GM19467 (cell line): ENCODE results near the gene RTN4.
"Not testable (repeated sequence)": the region's sequence is repeated elsewhere in the genome, so short reads cannot be mapped to it uniquely, and the experiment has no call there.

Experiments
- ATAC-seq: cut with Tn5 transposase; IDR thresholded peaks from one replicate; pipeline ENCODE4 v1.9.1; 2021; ENCODE audit warnings: mild to moderate bottlenecking, moderate library complexity; ENCODE audit not compliant: unreplicated experiment

Gene RTN4

DNA sequence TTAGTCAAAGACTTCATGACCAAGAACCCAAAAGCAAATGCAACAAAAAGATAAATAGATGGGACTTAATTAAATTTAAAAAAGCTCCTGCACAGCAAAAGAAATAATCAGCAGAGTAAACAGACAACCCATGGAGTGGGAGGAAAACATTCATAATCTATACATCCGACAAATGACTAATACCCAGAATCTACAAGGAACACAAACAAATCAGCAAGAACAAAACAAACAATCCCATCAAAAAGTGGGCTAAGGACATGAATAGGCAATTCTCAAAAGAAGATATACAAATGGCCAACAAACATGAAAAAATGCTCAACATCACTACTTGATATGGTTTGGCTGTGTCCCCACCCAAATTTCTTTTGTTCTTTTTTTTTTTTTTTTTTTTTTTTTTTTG lies 25.8 kb upstream of the RTN4 start:
- ATAC-seq, result not testable (repeated sequence)

DNA sequence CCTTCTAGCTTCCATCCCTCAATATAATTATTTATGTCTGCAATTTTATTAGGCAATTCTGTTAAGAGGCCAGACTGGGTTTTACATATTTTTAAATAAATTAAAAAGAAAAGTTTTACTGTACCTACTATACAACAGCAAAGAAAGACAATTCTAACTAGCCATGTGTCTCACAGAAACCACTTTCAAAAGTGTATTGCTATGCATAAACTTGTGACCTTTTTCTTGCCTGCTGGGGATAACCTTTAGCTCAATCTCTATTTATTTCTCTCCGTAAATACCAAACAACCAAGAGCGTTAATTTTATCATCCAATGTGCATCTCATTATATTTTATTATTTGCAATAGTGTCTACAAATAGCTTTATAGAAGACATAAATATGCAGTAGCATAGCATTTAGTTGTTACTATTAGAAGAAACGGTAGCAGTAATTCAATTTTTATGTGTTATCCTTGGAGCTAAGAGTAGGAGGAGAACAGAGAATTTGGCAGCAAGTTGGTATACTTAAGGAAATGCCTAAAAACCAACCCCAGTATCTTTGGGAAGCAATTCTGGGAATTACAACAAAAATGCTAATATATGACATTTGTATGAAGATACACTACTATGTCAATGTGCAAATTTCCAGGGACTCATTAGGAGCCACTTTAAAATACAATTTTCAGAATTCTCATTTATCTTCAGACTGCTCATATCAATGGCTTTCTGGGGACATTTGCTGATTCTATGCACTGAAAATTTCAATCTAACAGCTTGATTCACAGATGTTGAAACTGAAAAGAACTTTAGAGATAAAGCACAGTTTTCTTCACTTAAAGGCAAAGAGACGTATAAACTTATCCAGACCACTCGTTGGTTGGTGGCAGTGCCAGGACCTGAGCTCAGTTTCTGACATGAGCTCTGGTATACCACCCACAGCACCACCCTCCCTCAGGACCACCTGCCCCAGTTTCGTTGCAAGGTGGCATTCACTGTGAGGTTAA lies 23.0 kb upstream of the RTN4 start:
- no peak for ATAC-seq

DNA sequence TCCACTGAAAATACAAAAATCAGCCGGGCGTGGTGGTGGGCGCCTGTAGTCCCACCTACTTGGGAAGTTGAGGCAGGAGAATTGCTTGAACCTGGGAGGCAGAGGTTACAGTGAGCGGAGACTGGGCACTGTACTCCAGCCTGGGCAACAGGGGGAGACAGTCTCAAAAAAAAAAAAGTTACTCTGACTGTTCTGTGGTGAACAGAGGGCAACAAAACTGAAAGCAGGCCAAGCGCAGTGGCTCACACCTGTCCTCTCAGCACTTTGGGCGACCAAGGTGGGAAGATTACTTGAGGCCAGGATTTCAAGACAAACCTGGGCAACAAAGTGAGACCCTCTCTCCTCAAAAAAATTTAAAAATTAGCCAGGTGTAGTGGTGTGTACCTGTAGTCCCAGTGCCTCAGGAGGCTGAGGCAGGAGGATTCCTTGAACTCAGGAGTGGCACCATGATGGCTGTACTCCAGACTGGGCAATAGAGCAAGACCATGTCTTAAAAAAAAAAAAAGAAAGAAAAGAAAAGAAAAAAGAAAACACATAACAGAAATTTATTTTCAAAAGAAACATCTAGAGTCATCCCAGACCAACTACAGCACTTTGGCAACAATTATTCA lies 13.6 kb upstream of the RTN4 start:
- no peak for ATAC-seq

DNA sequence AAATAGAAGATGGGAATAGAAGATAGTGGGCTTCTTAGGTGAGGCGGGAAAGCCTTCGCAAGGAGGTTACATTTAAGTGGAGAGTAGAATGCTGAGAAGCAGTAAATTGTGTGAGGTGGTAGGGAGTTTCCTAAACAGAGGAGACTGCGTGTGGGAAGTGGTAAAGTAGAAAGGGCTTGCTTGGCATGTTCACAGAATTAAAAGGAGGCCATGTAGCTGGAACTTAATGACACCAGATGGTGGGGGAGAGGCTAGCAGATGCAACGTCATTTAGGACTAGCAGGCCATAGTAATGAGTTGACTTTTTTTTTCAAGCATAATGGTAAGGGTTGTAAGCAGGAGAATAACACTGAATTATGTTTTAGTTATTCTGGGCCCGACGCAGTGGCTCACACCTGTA lies 13.0 kb upstream of the RTN4 start:
- ATAC-seq, result no peak

DNA sequence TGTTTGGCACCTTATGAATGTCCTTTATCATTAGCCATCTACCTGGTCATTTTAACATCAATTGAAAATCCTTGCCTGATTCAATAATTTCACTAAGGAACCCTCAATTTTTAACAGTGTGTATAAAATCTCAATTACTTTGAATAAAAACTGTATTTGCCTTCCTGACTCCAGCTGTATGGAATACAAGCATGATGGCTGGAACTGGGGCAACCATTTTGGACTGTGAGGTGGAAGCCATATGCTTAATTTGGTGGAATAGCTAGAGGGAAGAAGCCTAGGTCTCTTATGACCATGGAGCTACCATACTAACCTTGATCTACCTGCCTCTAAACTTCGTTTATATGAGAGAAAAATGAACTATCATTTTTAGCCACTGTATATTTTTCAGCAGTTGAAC lies 12.5 kb upstream of the RTN4 start:
- ATAC-seq, result no peak

DNA sequence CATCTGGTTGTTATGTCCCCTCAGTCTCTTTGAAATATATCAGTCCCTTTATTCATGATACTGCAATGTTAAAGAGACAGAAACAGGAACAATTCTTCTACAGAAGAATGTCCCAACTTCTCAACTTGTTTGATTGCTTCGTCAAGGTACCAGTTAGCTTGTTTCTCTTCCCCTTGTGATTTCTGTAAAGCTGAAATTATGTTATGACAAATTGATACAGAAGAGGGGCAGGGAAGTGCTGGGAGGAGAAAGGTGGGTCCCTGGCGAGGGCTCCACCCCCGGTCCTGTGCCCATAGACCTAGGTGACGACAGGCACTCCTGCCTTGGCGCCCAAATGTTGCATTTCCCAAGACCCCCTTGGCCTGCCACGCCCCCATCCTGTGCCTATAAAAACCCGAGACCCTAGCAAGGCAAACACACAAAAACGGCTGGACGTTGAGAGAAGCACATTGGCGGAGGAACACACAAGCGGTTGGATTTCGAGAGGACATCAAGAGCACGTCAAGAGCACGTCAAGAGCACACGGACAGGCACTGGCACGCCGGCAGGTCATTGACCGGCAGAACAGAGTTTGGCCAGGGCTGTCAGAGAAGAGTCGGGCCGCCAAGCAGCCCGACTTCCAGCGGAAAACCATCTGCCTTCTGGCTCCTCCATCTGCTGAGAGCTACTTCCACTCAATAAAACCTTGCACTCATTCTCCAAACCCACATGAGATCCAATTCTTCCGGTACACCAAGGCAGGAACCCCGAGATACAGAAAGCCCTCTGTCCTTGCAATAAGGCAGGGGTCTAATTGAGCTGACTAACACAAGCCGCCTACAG lies 11.5 kb upstream of the RTN4 start:
- ATAC-seq, result no peak

DNA sequence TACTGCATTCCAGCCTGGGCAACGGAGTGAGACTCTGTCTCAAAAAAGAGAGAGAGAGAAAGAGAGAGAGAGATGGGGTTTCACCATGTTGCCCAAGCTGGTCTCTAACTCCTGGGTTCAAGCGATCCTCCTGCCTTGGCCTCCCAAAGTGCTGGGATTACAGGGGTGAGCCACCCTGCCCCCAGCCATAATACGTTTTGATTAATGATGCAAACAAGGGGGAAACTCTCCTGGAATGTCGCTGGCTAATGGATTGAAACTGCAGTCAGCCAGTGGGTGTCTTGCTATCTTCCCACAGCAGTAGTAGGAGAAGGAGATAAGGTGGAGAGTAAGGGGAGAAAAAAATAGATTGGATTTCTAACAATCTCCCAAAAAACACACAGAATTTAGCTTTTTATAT lies 9.5 kb upstream of the RTN4 start:
- no peak for ATAC-seq

DNA sequence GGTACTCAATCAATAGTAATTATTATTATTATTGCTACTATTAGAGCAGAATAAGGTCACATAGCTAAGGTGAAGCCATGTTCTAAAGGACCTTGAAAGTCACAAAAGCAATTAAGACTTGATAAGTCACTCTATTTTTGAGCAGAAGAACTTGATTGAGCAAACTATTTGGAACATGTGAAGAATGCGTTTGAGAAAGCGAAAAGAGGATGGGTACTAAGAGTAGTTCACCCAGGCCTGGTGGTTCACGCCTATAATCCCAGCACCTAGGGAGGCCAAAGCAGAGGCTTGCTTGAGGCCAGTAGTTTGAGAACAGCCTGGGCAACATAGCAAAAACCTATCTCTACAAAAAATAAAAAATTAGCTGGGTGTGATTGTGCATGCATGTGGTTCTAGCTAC lies 7.2 kb upstream of the RTN4 start:
- no peak for ATAC-seq

DNA sequence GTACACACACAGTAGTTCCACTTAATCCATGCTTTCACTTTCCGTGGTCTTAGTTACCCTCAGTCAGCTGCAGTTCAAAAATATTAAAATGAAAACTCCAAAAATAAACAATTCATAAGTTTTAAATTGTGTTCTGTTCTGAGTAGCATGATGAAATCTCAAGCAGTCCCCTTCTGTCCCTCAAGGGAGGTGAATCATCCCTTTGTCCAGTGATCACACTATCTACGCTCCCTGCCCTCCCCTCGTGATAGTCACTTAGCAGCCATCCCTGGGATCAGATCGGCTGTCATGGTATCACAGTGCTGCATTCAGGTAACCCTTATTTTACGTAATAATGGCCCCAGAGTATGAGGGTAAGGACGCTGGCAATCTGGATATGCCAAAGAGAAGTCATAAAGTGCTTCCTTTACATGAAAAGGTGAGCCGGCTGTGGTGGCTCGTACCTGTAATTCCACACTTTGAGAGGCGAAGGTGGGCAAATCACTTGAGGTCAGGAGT lies 5.8 kb upstream of the RTN4 start:
- no peak for ATAC-seq

DNA sequence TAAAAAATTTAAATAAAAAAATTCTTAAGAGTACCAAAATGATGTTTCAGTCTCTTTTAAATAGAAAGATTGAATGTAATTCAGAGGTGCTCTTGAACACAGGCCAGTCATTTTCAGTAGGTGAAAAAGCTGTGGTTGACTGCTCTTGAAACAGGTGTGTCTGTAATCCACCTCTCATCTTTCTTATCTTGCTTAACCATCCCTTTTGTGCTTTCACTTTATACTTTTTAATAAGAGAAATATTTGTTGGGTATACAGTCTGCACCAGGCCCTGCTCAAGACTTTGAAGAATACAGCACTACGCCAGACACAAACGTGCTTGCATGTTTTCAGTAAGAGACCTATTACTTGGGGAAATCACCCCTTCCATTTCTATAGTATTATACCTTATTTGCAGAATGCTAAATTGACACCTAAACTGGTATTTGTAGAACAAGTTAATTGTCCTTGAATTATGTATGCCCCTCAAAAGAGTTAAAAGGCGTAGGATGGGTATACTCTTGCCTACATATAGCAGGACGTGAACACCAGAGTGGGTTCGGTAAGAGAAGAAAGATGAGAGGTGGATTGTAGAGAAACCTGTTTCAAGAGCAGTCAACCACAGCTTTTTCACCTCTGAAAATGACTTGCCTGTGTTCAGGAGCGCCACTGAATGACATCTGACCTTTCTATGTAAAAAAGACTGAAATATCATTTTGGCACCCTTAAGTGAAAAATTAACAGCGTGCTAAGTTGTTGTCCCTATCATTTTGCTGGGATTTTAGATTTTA lies 4.0 kb upstream of the RTN4 start:
- peak; percentile 23 for ATAC-seq

DNA sequence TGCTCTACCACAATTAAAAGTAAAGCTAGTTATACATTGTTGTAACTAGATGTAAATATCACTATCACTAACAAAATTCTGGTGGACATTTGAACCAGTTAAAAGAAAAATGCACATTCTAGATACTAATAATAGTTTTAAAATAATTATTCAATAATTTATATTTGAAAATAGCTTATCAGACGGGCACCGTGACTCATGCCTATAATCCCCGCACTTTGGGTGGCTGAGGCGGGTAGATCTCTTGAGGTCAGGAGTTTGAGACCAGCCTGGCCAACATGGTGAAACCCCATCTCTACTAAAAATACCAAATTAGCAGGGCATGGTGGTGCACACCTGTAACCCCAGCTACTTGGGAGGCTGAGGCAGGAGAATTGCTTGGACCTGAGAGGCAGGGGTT lies 3.0 kb upstream of the RTN4 start:
- ATAC-seq, result not testable (repeated sequence)

DNA sequence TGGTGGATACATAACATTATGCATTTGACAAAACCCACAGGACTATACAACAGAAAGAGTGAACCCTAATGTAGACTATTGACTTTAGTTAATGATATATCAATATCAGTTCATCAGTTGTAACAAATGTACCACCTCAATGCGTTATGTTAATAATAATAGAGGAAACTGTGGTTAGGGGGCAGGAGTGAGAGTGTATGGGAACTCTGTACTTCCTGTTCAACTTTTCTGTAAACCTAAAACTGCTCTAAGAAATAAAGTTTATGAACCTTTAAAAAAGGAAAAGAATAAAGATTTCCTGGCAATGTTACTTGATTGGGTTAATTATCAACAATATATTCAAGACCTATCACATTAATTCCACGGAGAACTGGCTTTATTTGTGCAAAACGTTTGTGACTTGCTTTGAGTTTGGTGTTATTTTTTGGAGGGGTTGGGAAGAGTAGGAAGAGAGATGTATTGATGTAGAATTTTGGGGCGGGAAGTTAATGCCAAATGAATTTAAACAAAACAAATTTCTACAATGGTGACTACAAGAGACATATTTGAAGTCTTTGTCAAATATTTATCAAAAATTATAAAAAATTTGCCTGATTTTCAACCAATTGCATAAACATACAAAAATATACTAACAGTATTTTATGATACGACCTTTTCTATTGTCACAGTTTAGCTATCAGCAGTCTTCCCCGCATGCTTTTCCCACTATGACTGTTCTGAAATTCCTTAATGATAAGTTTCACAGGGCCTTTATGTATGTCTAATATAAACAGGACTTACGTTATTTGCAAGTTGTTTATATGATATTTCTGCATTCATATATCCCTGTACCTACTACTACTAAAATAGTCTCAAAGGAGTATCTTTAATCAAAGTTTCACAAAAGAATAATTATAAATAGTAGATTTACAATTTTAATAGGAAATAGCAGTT lies 2.1 kb upstream of the RTN4 start:
- ATAC-seq, result no peak

DNA sequence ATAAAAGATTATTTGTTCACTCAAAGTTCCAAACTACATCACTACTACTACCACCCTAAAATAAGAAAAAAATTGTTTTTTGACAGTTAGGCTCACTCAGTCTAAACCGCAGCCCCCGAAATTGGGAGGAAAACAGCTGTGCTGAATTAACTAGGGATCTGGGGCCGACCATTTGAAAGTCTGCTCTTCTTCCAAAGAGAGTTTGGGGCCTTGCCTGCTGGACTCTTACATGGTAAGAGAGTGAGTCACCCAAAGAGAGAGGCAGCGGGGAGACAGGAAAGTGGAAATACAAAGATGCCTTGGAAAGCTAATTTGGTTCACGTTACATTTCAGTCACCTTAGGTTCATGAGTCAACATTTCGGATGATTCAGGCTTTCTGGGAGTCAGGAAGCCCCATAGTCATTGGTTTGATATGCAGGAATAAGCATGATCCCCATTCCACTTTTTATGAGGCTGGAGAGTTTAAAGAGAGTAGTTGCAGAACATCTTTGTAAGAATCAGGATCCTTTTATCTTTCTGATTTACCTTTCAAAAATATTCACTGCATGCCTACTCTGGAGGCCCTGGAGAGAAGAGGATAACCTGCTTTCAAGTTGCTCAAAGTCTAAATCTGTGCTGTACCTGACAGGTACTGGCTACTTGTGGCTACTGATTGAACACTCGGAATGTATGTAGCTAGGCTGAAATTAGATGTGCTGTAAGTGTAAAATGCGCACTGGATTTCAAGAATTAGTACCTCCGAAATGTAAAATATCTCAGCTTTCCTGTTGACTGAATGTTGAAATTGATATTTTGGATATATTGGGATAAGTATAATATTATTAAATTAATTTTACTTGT lies 995 bp upstream of the RTN4 start:
- no peak for ATAC-seq

DNA sequence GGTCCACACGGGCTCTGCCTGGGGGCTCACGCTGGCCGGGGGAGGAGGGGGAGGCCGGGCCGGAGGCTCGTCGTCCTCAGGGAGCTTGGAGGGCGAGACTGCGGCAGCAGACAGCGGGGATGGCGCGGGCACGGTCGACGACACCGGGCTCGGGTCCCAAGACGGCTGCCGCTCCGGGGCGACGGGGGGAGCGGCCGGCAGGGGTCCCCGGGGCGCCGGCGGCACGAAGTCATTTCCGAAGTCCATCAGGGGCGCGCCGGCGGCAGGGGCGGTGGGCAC lies 491 bp downstream of the RTN4 start:
- no peak for ATAC-seq

DNA sequence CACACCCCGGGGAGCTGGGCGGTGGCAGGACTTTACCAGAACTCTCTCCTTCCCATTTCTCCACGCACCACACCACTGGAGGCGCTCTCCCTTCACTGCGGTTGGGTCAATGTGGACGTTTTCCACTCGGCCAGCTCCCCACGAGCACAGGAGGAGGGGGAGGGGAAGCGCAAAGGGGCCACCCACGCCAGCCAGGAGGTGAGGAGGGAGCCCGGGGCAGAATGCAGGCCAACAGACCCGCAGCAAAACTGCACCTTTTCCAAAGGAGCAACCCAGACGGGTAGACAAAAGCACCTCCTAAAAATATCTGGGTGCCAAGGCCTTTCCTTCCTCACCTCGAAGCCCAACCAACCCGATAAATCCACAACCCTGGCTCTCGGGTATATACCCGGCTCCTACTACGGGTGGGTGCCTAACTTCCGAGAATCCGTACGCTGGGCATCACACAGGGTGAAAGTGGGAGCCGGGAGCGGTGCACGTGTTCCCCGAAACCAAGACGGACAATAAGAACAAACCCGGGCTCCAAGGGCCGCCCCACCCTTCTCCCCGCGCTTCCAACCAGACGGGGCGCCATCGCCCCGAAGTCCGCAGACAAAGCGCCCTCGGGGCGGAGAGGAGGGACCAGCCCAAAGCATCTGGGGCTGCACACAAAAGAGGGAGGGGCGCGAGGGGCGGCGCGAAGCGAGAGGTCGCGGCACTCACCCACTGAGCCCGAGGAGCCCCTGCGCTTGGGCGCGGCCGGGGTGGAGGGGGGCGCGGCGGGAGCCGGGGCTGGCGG lies 1.0 kb downstream of the RTN4 start:
- ATAC-seq, result no peak

DNA sequence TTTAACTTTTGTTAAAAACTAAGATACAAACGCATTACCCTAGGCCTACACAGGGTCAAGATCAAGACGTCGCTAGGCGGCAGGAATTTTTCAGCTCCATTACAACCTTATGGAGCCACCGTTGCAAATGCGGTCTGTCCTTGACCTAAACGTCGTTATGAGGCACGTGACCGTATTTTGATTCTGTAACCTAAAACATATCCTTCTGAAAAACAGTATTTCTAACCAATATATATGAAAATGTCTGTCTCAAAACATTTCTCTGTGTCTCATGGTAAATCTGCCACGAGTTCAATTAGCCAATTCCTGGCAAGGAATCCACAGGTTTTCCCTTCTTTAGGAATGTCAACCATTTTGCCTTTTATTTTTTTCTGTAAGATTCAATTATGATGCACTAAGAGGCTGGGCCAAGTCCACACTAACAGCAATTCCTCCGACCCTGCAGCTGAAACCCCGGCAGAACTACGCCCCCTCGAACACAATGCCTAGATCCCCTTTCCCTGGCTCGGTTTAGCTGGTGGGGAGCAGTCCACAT lies 1.7 kb downstream of the RTN4 start:
- ATAC-seq, result no peak

DNA sequence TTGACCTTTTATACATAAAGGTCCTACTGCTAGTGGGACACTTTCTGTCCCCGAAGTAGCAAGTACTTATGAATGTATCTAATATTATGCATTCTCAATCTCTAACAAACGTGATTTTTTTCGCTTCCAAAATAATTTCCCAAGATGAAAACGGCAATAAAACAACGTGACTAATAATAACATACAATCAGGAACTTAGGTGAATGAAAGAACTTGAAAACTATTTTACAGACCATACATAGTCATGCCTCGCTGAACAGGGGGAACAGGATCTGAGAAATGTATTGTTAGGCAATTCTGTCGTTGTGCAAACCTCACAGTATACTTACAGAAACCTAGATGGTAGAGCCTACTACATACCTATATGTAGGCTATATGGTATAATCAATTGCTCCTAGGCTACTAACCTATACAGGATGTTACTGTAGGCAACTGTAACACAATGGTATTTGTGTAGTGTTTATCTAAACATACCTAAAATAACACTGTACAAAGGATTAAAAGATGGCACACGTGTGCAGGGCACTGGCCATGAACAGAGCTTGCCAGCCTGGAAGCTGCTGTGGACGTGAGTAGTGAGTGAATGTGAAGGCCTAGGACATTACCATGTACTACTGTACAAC lies 2.5 kb downstream of the RTN4 start:
- no peak for ATAC-seq
